NB4 (cell line): ENCODE measurements around the gene OLFM1.

ENCODE experiments used
- CTCF ChIP-seq: IDR thresholded peaks from one replicate; pipeline ENCODE4 v1.5.1; 2012; ENCODE audit warnings: low read depth, low read length
- MYC ChIP-seq: IDR thresholded peaks from 2 replicates; pipeline ENCODE4 v1.6.1; 2011; ENCODE audit warnings: low read depth, low read length

DNA sequence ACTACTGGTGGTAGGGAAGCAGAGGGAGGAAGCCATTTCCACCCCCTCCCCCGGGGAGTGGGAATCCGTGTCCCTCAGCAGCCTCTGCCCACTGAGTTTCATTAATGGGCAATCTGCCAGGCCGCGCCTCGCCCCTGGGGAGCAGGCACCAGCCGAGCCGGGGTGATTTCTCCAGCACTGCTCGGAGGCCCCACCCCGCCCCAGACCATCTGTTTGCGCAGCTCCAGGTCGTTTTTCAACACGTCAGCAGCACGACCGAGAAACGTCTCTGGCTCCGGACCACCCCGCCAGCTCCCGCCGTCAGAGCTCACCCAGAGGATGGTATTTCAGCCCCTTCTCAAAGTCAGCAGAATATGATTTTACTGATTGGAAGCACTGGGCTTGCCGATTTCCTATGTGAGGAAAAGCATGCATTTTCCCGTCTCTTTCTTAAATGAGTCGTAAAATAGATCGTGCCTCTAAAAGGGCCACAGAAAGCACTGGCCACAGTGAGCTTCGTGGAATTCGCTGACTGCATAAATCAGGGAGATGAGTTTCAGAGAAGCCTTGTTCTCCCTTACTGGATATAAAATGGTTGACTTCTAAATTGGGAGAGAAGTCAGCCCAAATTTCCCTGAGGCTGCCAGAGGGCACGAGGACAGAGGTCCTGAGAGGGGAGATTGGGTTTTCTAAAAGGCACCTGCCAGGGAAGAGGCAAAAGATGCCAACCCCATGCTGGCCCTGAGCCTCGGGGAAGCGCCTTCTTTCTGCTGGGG lies 47.0 kb downstream of the OLFM1 start:
- TF ChIP-seq MYC (no peak), CTCF (no peak)
